Spleen (tissue), 7 donors: ENCODE results near the gene MAST4.

ENCODE experiments used
- POLR2A ChIP-seq, 3 donors: fragments of 450-650 bp; IDR thresholded peaks; one replicate each; pipeline ENCODE4 v1.5.1; 2017; ENCODE audit warnings: antibody characterized with exemption in 3 of 3, mild to moderate bottlenecking in 1 of 3
- TF ChIP-seq, protein P1 (sequence below), 11 experiments: fragments of 200-600 bp in 7 of 11; fragments of 450-650 bp in 4 of 11; sonication (generic) in 4 of 11; IDR thresholded peaks in 8 of 11; conservative IDR thresholded peaks in 3 of 11; 1 replicate in 7 of 11; 2 replicates in 4 of 11; pipeline versions ENCODE4 v1.4.0 to v1.8.0; 2016 to 2021; ENCODE audit warnings: antibody characterized with exemption in 11 of 11, inconsistent platforms in 4 of 11, mild to moderate bottlenecking in 1 of 11
- donor health status: DM: no; HTN: no; CAD: no; lungs with moderate emphysema.
- donor health status: DM: no; HTN: no; CAD: no.
- donor health status: DM: no; HTN: no; CAD: no.

DNA sequence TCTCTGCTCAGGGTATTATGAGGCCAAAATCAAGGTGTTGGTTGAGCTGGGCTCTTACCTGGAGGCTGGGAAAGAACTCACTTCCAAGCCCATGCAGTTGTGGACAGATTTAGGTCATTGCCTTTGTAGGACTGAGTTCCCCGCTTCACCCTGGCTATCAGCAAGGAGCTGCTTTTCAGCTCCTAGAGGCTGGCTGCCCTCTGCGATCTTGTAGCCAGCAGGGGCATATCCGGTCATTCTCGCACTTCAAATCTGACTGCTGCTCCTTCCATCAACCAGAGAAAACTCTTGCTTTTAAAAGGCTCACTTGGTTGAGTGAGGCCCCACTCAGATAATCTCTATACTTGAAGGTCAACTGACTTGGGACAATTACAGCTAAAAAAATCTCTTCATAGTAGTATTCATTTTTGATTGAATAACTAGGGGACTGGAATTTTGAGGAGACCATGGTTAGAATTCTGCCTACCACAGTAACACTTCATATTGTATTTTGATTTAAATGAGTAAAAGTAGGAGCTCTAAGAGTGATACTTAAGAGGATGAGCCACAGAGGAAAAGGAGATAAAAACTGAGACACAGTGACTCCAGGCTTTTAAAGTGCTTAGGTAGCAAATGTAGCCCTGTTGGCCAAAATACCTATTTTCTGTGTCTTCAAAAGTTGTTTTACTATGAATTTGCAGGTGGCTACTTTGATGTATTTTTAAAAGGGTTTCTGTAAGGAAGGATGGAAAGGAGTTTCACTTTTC, 463.0 kb downstream of the MAST4 start:
- TF ChIP-seq POLR2A (IDR thresholded peaks at IDR 0.05): no peak
- TF ChIP-seq, protein P1, sequence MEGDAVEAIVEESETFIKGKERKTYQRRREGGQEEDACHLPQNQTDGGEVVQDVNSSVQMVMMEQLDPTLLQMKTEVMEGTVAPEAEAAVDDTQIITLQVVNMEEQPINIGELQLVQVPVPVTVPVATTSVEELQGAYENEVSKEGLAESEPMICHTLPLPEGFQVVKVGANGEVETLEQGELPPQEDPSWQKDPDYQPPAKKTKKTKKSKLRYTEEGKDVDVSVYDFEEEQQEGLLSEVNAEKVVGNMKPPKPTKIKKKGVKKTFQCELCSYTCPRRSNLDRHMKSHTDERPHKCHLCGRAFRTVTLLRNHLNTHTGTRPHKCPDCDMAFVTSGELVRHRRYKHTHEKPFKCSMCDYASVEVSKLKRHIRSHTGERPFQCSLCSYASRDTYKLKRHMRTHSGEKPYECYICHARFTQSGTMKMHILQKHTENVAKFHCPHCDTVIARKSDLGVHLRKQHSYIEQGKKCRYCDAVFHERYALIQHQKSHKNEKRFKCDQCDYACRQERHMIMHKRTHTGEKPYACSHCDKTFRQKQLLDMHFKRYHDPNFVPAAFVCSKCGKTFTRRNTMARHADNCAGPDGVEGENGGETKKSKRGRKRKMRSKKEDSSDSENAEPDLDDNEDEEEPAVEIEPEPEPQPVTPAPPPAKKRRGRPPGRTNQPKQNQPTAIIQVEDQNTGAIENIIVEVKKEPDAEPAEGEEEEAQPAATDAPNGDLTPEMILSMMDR (IDR thresholded peaks at IDR 0.05 in 8 of 11, conservative IDR thresholded peaks at IDR 0.05 in 3 of 11): no peak
